MM.1S (cell line): Measurements from ENCODE around the gene CACNG5.

ENCODE experiments used
- DNase-seq: peaks from one replicate; pipeline ENCODE4 v3.0.0-alpha.2; 2015
- H2AFZ ChIP-seq: fragments of 300-600 bp; sonication (generic); 2 replicates; pipeline ENCODE4 v1.6.0; 2016; ENCODE audit warnings: antibody characterized with exemption, low read length
- H3F3A ChIP-seq: fragments of 300-600 bp; sonication (generic); 2 replicates; pipeline ENCODE4 v1.6.1; 2016; ENCODE audit warnings: mild to moderate bottlenecking, antibody characterized with exemption, low read length, moderate library complexity, mixed read lengths; ENCODE audit not compliant: insufficient read depth
- H3K27ac ChIP-seq: fragments of 300-600 bp; sonication (generic); 2 replicates; pipeline ENCODE4 v1.5.1; 2016; ENCODE audit warnings: mild to moderate bottlenecking, low read length
- H3K27me3 ChIP-seq: fragments of 300-600 bp; sonication (generic); replicated peaks from 2 replicates; pipeline ENCODE4 v1.6.0; 2016; ENCODE audit warnings: low read length; ENCODE audit not compliant: insufficient read depth
- H3K36me3 ChIP-seq: fragments of 300-600 bp; sonication (generic); replicated peaks from 2 replicates; pipeline ENCODE4 v1.6.1; 2016; ENCODE audit warnings: mild to moderate bottlenecking, low read length, mixed read lengths; ENCODE audit not compliant: insufficient read depth
- H3K4me1 ChIP-seq: fragments of 300-600 bp; sonication (generic); 2 replicates; pipeline ENCODE4 v1.6.1; 2016; ENCODE audit warnings: low read length, mixed read lengths
- H3K4me2 ChIP-seq: fragments of 300-600 bp; sonication (generic); 2 replicates; pipeline ENCODE4 v1.6.0; 2016; ENCODE audit warnings: low read depth, low read length
- H3K4me3 ChIP-seq: fragments of 300-600 bp; sonication (generic); 2 replicates; pipeline ENCODE4 v1.5.1; 2016; ENCODE audit warnings: low read length, mixed read lengths
- H3K79me2 ChIP-seq: fragments of 300-600 bp; sonication (generic); 2 replicates; pipeline ENCODE4 v1.6.1; 2016; ENCODE audit warnings: mixed run types, low read length, mixed read lengths
- H3K9ac ChIP-seq: fragments of 300-600 bp; sonication (generic); 2 replicates; pipeline ENCODE4 v1.6.1; 2016; ENCODE audit warnings: low read length, mixed read lengths
- H3K9me2 ChIP-seq: fragments of 300-600 bp; sonication (generic); replicated peaks from 2 replicates; pipeline ENCODE4 v1.6.1; 2016; ENCODE audit warnings: mild to moderate bottlenecking, low read length, mixed read lengths; ENCODE audit not compliant: insufficient read depth
- H3K9me3 ChIP-seq: fragments of 300-600 bp; sonication (generic); replicated peaks from 2 replicates; pipeline ENCODE4 v1.6.1; 2016; ENCODE audit warnings: mild to moderate bottlenecking, low read length, mixed read lengths; ENCODE audit not compliant: insufficient read depth
- H4K20me1 ChIP-seq: fragments of 300-600 bp; sonication (generic); 2 replicates; pipeline ENCODE4 v1.6.1; 2016; ENCODE audit warnings: mild to moderate bottlenecking, low read length, moderate library complexity, mixed read lengths; ENCODE audit not compliant: insufficient read depth
- EZH2 ChIP-seq: fragments of 300-600 bp; sonication (generic); optimal IDR thresholded peaks from 2 replicates; pipeline ENCODE3; 2017; ENCODE audit warnings: low read depth, mild to moderate bottlenecking, antibody characterized with exemption, low read length, mixed read lengths
- EZH2phosphoT487 ChIP-seq: fragments of 300-600 bp; sonication (generic); IDR thresholded peaks from 2 replicates; pipeline ENCODE4 v1.6.1; 2018; ENCODE audit warnings: antibody characterized with exemption, low read length
- TF ChIP-seq, protein P1 (sequence below): fragments of 300-600 bp; sonication (generic); IDR thresholded peaks from 2 replicates; pipeline ENCODE4 v1.5.1; 2016; ENCODE audit warnings: antibody characterized with exemption, low read length, mixed read lengths

CACNG5 gene

DNA sequence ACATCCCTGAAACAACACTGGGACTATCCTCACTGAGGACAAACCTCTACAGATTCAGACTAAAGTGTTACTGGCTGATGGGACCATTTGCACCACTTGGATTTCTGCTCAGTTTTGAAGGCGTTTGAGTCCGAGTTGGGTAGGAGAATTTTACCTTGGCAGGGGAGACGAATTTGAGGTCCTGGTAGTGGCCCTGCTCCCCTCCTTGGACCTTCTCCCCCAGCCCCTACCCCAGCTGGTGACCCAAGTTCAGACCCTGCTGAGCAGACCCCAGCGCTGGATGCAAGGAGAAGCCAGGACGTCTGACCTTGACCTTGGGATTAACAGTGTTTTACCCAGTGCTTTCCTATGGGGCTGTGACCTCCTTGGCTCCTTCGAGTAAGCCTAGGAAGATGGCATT is 13.6 kb downstream of the CACNG5 start:
- Histone ChIP-seq H2AFZ (no peak overlapping the region), H3F3A (no peaks in the 10 kb centered on the region), H3K79me2 (no peaks in the 10 kb centered on the region), H4K20me1 (no peaks in the 10 kb centered on the region), H3K4me3 (no peak overlapping the region), H3K9ac (no peak overlapping the region), H3K9me3 (no peaks in the 10 kb centered on the region), H3K9me2 (no peaks in the 10 kb centered on the region), H3K4me1 (peaks cover 3% of the 10 kb centered on the region; the same call in 1 of the 2 replicates), H3K27me3 (no peaks in the 10 kb centered on the region), H3K4me2 (no peak overlapping the region), H3K36me3 (no peaks in the 10 kb centered on the region), H3K27ac (no peak overlapping the region)
- TF ChIP-seq EZH2phosphoT487 (no peak), EZH2 (no peak)
- TF ChIP-seq, protein P1, sequence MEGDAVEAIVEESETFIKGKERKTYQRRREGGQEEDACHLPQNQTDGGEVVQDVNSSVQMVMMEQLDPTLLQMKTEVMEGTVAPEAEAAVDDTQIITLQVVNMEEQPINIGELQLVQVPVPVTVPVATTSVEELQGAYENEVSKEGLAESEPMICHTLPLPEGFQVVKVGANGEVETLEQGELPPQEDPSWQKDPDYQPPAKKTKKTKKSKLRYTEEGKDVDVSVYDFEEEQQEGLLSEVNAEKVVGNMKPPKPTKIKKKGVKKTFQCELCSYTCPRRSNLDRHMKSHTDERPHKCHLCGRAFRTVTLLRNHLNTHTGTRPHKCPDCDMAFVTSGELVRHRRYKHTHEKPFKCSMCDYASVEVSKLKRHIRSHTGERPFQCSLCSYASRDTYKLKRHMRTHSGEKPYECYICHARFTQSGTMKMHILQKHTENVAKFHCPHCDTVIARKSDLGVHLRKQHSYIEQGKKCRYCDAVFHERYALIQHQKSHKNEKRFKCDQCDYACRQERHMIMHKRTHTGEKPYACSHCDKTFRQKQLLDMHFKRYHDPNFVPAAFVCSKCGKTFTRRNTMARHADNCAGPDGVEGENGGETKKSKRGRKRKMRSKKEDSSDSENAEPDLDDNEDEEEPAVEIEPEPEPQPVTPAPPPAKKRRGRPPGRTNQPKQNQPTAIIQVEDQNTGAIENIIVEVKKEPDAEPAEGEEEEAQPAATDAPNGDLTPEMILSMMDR = no peak
- no peak for DNase-seq

DNA sequence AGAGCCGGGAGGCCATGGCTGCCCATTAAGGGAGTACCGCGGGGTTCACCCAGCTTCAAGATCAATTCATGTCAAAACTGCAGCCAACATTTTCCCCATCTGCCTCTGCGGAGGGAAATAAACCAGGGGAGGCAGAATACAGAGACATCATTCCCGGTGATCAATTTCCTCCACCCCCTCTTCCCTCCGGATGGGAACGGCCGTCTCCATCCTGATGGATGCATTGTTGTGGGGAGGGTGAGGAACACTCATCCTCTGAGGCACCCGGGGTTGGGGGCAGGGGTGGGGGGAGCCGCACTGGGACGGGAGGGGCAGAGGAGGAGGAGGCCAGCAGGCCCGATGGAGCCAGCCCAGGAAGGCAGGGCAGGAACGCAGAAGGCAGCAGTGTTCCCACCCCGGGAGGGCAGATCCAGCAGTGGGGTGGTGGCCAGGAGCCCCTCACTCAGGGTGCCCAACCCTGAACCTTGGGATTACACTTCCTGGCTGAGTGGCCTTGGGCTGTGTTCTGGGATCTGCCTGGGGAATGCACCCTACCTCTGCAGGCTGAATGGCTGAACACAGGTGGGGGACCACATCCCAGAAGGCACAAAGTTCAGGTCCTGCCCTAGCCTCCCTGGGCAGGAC is 14.2 kb downstream of the CACNG5 start:
- H3K27me3 ChIP-seq = no peaks in the 10 kb centered on the region
- H2AFZ ChIP-seq = no peak overlapping the region
- no peaks in the 10 kb centered on the region for H3K36me3 ChIP-seq
- TF ChIP-seq, protein P1 = no peak
- TF ChIP-seq EZH2 (no peak), EZH2phosphoT487 (no peak)
- no peaks in the 10 kb centered on the region for H3K79me2 ChIP-seq
- H3K9me2 ChIP-seq = no peaks in the 10 kb centered on the region
- H3K9ac ChIP-seq = no peak overlapping the region
- no peaks in the 10 kb centered on the region for H4K20me1 ChIP-seq
- no peak for DNase-seq
- no peaks in the 10 kb centered on the region for H3K9me3 ChIP-seq
- H3F3A ChIP-seq = no peaks in the 10 kb centered on the region
- H3K4me1 ChIP-seq = peaks cover 3% of the 10 kb centered on the region; the same call in 1 of the 2 replicates
- no peak overlapping the region for H3K4me2 ChIP-seq
- no peak overlapping the region for H3K27ac ChIP-seq
- H3K4me3 ChIP-seq = no peak overlapping the region

DNA sequence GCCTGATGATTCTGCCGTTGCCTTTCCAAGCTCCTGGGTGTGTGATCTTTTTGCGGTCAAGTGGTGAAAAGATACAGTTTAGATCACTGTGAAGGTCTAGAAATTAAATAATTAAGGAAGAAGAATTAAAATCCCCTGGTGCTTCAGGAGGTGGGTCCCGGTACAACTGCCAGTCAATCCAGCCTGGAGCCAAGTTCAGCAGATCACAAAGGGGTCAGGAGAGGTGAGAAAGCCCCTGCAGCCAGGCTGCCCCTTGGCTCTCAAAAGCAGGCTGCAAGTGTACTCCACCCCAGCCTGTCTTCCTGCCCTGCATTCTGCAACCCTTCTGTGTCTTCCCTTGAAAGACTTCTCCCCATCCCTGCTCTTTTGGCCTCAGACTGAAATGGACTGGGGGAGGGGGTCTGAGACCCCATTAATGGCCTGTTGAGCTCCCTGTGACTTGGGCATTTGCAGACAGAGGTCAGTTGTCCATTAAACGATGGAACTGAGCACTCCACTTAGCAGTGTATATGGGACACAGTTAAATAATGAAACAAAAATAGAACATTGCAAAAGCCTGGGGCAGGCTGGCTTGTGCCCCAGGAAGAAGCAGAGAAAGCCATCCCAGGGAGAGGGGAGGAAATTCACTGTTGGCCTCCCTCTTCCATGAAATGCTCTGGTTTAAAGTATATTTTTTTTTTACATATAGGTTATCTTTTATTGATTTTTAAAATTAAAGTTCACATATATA is 15.1 kb downstream of the CACNG5 start:
- no peaks in the 10 kb centered on the region for H3K9me3 ChIP-seq
- H3K9me2 ChIP-seq = no peaks in the 10 kb centered on the region
- TF ChIP-seq, protein P1 = no peak
- TF ChIP-seq EZH2phosphoT487 (no peak), EZH2 (no peak)
- H3K4me3 ChIP-seq = no peak overlapping the region
- H3K4me2 ChIP-seq = no peak overlapping the region
- no peaks in the 10 kb centered on the region for H4K20me1 ChIP-seq
- no peak for DNase-seq
- H3K79me2 ChIP-seq = no peaks in the 10 kb centered on the region
- no peak overlapping the region for H3K9ac ChIP-seq
- H3K27ac ChIP-seq = no peak overlapping the region
- no peaks in the 10 kb centered on the region for H3F3A ChIP-seq
- H2AFZ ChIP-seq = no peak overlapping the region
- peaks cover 3% of the 10 kb centered on the region; the same call in 1 of the 2 replicates for H3K4me1 ChIP-seq
- no peaks in the 10 kb centered on the region for H3K36me3 ChIP-seq
- H3K27me3 ChIP-seq = no peaks in the 10 kb centered on the region
